ENCODE measurements around the gene OR8B12. TPM values are rescaled to one million over a fixed set of nuclear protein-coding genes. Genes with fewer than 3 reads are reported as not detected.

OR8B12 gene
- total RNA-seq = not detected in 2 replicates

GRCh38 chr11:124543554-124543953, at the start of gene OR8B12:
Gene OR8B12 (minus strand): TSS chr11:124543654. CDS start chr11:124543654, 0 bp downstream.

GRCh38 chr11:124569697-124570096, 26.2 kb upstream of the OR8B12 start, which contains the start of gene OR8A1:
Gene OR8A1 (plus strand): TSS chr11:124569997. CDS start chr11:124570120, 123 bp downstream.

Small RNAs within 50 kb of the gene (small RNA-seq; reads per million reads assigned to genes)
- gene OR8A3P = not detected

Other genes starting within 250 kb of the OR8B12 start
- not detected in 2 replicates for gene OR8D1, start 229.7 kb downstream of the OR8B12 start, total RNA-seq
- not detected in 2 replicates for gene OR8D2, start 223.5 kb downstream of the OR8B12 start, total RNA-seq
- not detected in 2 replicates for gene OR8B2, start 159.2 kb downstream of the OR8B12 start, total RNA-seq
- not detected in 2 replicates for gene OR8B3, start 144.6 kb downstream of the OR8B12 start, total RNA-seq
- not detected in 2 replicates for gene OR8B4, start 118.8 kb downstream of the OR8B12 start, total RNA-seq
- gene OR8B8, start 98.0 kb downstream of the OR8B12 start, total RNA-seq = not detected in 2 replicates
- gene OR8A1, start 26.3 kb upstream of the OR8B12 start, total RNA-seq = not detected in 2 replicates
- not detected in 2 replicates for gene PANX3, start 67.8 kb upstream of the OR8B12 start, total RNA-seq
- 17.6 and 22.7 TPM in 2 replicates for gene TBRG1, start 79.2 kb upstream of the OR8B12 start, total RNA-seq
- 7.4 and 10.7 TPM in 2 replicates for gene SIAE, start 130.1 kb upstream of the OR8B12 start, total RNA-seq
- gene SPA17, start 130.2 kb upstream of the OR8B12 start, total RNA-seq = 12.1 and 12.9 TPM in 2 replicates
- gene NRGN, start 196.3 kb upstream of the OR8B12 start, total RNA-seq = 1.4 TPM in 1 of 2 replicates, not detected in the other
- gene VSIG2, start 208.6 kb upstream of the OR8B12 start, total RNA-seq = not detected in 2 replicates
- under 0.01 and 0.39 TPM in 2 replicates for gene ESAM, start 218.6 kb upstream of the OR8B12 start, total RNA-seq